ENCODE measurements around the gene NFIB.

The NFIB gene

DNA sequence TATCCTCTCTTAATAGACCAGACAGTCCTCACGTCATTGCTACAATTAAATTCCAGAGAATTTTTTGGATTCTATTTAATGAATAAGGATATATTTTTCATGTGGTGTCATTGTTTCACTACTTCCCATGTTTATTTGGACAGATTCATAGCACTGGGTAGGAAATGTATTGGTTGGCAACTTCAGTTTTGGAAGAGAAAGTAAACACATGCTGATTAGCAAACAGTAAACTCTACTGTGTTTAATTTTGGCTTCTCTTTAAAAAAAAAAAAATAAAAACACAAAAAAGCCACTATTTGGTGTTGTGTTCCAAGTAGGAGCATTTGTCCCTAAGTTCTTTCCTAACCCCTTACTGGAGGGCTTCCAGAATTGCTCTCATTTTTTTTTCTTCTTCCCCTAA lies 77.3 kb downstream of the NFIB start:
- no peak for DNase-seq

GRCh38 chr9:14232111-14232510 lies 81.8 kb downstream of the NFIB start:
- no peak for DNase-seq

DNA sequence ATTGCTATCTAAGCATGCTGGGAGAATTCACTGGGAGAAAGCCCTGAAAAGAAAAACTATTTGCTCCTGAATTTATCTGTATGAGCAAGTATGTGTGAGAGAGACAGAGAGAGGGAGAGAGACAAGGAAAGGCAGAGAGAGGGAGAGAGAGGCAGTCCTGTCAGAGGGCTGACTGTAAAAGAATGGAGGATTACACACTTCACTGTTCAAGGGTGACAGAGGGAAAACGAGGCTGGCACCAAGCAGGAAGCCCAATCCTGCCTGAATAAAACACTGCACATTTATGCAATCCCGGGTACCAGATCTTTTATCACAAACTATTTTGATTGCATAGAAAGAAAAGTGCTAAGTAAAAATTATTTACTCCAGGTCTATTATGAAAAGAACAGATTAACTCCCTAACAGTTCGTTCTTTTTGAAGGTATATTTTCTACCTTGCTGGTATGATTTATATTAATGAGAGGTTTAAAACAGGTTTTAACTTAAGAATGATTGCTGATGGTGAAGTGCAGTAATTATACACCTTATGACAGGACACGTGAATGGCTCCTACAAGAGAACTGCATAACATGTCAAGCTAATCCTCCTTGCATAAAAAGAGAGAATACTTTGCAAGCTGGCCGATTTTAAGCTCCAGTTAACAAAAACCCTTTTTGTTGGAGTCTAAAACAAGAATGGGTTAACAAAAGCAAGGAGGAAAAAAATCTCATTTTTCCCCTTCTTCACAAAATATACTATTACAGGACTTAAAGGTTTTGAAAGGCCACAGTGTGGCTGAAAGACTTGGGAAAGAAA lies 82.5 kb downstream of the NFIB start:
- DNase-seq = no peak

GRCh38 chr9:14228602-14229001 lies 85.3 kb downstream of the NFIB start:
- no peak for DNase-seq

DNA sequence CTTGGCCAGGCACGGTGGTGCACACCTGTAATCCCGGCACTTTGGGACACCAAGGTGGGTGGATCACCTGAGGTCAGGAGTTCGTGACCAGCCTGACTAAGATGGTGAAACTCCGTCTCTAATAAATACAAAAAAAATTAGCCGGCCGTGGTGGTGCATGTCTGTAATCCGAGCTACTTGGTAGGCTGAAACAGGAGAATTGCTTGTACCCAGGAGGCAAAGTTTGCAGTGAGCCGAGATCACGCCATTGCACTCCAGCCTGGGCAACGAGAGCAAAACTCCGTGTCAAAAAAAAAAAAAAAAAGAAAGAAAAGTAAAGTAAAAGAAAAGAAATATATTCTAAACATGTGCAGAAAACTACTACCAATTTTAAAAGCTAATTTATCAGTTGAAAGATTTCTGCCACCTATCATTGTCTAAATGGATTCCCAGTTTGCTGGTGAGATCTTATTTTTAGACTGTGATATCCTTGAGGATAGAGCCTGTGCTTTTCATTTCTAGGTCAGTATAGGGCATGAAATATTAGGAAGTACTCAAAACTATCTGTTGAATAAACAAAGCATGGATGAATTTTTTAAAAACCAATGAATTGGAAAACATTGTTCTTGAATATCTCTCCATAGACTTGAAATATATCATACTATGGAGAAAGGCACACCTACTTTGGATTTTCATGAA lies 86.9 kb downstream of the NFIB start:
- DNase-seq = no peak

- no peak for DNase-seq
Observed at GRCh38 chr9:14223081-14223480, 90.9 kb downstream of the NFIB start.

DNA sequence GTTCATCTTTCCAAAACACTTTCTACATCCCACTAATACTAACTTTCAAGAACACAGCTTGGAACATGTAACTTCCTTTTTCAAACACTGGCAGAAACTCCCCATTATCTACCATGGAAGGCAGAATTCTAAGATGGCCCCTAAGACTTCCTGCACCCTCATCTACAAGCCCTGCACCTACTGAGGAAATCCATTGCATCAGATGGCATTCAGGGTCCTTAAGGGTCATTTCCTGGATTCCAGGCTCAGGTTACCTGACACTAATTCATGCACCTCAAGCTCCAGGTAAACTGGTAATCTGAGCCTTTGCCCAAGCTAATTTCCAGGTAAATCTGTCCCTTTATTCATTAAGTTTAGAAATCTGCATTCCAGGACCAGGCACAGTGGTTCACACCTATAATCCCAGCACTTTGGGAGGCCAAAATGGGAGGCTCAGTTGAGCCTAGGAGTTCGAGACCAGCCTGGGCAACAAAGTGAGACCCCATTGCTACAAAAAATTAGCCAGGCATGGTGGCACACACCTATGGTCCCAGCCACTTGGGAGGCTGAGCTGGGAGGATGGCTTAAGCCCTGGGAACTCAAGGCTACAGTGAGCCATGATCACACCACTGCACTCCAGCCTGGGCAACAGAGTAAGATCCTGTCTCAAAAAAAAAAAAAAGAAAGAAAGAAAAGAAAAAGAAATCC lies 91.6 kb downstream of the NFIB start:
- no peak for DNase-seq

DNA sequence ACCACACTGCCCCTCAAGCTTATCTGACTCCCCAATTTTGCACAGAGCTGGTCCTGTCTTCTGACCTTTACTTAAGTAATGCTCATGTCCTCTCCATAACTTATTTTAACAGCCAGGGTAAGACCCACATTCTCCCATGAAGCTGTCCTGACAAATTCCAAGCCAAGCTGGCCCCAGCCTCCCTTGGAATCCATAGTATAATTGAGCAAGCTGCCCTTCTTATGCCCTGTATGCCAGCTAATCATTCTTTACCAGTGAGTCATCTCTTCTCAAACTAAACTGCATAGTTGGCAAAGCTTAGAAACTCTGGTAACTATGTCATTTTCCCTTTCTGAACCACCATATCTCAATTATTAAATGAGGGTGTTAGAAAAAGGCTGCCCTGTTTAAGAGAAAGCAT lies 92.4 kb downstream of the NFIB start:
- no peak for DNase-seq

DNA sequence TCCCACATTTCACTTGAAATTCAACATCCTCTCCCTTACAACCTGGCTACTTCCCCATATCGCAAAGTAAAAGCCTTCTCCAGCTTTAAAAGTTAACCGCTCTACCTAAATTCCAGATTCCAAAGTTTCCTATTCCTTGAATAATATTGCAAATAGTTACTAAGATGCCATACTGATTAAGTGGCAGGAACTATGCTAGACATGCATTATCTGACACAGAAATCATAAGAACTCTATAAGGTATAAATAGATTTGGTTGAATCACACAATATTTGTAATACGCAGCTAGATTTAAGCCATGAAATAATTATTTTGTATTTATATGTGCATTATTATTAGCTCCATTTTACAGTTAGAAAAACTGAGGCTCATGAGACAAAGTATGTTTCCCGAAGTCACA lies 92.8 kb downstream of the NFIB start:
- DNase-seq = no peak

DNA sequence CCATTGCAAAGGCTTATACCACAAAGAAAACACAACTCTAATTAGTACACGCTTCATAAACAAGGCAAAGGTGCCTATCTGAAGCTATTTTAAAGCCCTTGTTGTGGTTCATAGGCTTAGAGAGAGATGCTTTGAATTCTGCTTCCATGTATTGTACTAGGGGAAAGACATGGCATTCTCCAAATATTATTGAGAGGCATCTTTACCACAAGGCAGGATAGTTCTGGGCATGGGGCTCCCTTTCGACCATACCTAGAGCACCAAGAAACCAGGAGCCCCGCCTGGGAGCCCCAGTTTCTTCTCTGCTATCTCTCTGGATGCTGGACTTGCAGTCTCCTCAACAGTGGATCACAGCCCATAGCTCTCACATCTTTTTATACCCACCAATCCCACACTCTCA lies 93.7 kb downstream of the NFIB start:
- DNase-seq = no peak

DNA sequence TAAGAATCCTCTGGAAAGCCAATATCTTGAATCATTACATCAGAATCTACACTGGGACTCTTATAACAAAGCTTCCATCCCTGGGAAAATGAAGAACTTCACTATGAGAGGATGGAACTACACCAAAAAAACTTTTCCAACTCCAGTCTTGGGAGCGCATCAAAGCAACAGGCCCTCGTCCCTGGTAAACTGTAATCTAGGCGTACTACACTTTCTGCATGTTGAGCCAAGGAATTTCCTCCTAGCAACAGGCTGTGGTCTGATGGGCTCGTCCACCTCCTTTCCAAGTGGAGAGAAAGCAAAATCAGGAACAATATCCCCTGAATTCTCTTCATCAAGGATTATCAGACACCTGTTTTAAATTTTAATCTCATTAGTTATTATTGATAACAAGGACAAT lies 94.1 kb downstream of the NFIB start:
- no peak for DNase-seq

DNA sequence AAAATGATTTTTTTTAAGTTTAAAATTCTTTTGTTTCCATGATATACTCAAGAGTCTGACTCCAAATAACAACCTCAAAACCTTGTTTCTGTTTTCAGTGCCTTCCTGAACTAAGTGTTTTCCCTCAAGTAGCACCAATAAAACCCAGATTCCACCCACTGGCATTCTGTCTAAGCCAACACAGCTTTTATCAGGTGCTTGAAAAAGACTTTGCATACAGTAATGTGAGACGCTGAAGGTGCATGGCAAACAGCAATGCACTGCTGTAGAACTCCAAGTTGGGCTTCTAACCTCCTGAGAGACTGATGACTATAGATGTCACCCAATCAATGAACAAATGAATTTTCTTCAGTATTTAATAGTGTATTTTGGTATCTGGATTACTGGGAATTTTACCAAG lies 95.7 kb downstream of the NFIB start:
- DNase-seq = no peak

DNA sequence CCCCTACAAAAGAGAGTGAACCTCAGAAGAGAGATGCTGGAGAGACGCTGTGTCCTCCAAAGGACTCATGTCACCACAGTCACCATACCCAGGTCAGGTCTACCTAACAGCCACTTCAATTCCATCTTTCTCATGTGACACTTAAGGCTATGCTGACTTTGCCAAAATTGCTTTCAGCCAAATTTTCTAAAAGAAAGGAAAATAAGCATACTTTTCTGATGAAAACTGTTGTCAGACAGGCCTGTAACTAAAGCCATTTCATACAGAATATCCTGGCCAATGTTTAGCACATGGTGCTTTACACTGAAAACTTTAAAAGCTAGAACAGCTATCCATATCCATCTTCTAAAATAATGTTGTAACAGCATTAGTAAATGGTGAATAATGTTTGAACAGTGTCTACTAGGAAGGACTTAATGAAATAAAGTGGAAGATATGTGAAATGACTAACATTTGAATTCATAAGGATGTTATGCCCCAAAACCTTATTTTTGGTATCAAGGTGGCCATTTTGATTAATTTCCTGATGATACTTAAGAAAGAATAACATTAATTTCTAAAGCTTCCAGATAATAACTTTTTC lies 97.2 kb downstream of the NFIB start:
- DNase-seq = no peak

DNA sequence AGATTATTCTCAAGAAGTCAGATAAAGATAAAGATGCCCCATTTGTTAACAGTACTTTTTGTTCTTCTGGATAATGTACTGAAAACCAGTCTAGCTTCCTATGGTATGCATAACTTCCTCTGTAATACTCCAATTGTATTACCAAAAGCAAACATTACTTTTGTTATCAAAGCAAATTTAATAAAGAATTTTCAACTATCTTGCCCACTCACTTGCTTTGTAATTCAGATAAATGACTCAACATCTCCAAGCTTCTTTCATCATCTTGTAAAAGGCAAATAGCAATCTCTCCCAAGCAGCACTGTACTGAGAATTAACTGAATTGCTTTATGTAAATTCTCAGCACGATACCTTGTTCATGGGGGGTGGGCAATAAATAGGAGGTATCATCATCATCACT lies 98.3 kb downstream of the NFIB start:
- DNase-seq = no peak

- no peak for DNase-seq
Observed at GRCh38 chr9:14214693-14215092, 99.2 kb downstream of the NFIB start.

GRCh38 chr9:14214065-14214684 lies 99.8 kb downstream of the NFIB start:
- no peak for DNase-seq

- no peak for DNase-seq
Observed at GRCh38 chr9:14213504-14213903, 100.4 kb downstream of the NFIB start.

- DNase-seq = no peak
Observed at GRCh38 chr9:14212697-14213420, 101.1 kb downstream of the NFIB start.

DNA sequence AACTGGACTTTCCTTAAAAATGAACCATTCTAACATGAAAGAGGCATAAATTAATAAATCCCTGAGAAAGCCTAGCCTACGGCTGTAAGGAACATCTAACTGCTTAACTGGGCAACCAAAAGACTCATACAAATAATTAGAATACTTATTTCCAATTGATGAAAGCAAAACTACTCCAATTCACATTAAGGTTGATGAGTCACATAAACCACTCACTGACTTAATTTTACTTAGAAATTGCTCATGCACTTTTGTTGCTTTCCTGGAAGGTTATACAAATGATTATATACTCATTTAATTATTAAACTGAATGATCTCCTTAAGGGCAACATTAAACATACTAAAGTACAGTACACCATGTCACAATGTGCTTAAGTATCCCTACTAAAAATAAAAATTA lies 101.9 kb downstream of the NFIB start:
- no peak for DNase-seq

DNA sequence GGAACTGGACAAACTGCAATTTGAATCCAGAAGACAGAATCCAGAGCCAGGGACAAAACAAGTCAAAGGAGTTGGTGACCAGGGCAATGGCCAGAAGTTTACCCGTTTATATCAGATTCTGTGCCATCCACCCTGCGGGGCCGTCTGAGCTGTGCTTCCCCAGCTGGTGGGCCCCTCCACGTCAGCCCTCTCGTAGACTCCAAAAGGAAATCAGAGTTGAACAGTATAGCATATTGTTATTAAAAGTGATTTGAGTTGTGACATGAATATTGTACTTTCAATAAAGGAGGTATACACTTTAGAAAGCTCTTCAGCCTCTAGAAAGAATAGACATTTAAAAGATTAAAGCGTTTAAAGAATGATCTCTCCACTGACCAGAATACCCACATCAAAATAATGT lies 102.4 kb downstream of the NFIB start:
- no peak for DNase-seq

DNA sequence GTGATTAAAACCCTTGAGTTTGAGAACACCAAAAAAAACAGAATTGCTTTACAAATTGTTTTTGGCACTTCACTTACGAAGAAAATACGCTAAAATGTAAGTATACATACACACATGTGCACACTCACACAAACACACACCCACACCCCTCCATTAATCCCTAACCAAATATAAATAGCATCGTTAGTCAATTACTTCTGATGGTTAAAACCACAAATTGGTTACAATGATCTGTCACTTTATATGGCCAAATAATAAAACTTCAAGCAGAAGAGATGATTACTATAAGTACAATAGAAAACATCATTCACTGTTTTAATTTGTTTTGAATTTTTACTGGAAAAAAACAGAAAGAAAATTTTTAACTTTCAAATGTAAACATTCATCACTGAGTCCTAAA lies 103.5 kb downstream of the NFIB start:
- DNase-seq = no peak
